Astrocyte of the cerebellum (primary cell): ENCODE measurements around the gene NAT16.

ENCODE experiments used
- DNase-seq: peaks from one replicate; pipeline ENCODE4 v3.0.0-alpha.2; 2011; ENCODE audit warnings: low read depth
- H3K4me3 ChIP-seq: 2 replicates; pipeline ENCODE4 v1.5.1; 2011; ENCODE audit warnings: mild to moderate bottlenecking, low read depth, low read length, moderate library complexity
- CTCF ChIP-seq: IDR thresholded peaks from 2 replicates; pipeline ENCODE4 v1.5.1; 2012; ENCODE audit warnings: low read length, low read depth, moderate library complexity, mild to moderate bottlenecking; ENCODE audit errors: missing control alignments
- in situ Hi-C: cut with HindIII; loops from 2 replicates; pipeline ENCODE4 v1.10.0; 2017; ENCODE audit warnings: low sequenced_read_pairs

NAT16 gene

GRCh38 chr7:101195884-101196283 is 15.8 kb upstream of the NAT16 start:
- TF ChIP-seq CTCF, result no peak
- H3K4me3 ChIP-seq, result no peak overlapping the region
- in situ Hi-C loops, result no loop called here
- no peak for DNase-seq

GRCh38 chr7:101189109-101189508 is 9.0 kb upstream of the NAT16 start:
- no peak for DNase-seq
- H3K4me3 ChIP-seq, result no peak overlapping the region
- TF ChIP-seq CTCF, result no peak
- in situ Hi-C loops, result no loop called here

- no peak overlapping the region for H3K4me3 ChIP-seq
- DNase-seq, result no peak
- TF ChIP-seq CTCF, result no peak
- in situ Hi-C loops, result no loop called here
Measured at GRCh38 chr7:101186844-101187428, 6.8 kb upstream of the NAT16 start.

- in situ Hi-C loops, result no loop called here
- DNase-seq, result no peak
- no peak for TF ChIP-seq CTCF
- H3K4me3 ChIP-seq, result no peak overlapping the region
Measured at GRCh38 chr7:101186194-101186593, 6.1 kb upstream of the NAT16 start.

- no peak overlapping the region for H3K4me3 ChIP-seq
- no peak for DNase-seq
- in situ Hi-C loops, result no loop called here
- TF ChIP-seq CTCF, result no peak
Measured at GRCh38 chr7:101185258-101185839, 5.3 kb upstream of the NAT16 start.

GRCh38 chr7:101179713-101180112 is 380 bp downstream of the NAT16 start:
- no peak for TF ChIP-seq CTCF
- no peak for DNase-seq
- no peak overlapping the region for H3K4me3 ChIP-seq
- in situ Hi-C loops, result no loop called here
